ENCODE data around the gene FAM193A. TPM values are rescaled to one million over a fixed set of nuclear protein-coding genes. Genes with fewer than 3 reads are reported as not detected.

FAM193A gene
- total RNA-seq, 4 donors from 2014 or later: 16.7 to 18.9 (median 18.0) TPM

DNA sequence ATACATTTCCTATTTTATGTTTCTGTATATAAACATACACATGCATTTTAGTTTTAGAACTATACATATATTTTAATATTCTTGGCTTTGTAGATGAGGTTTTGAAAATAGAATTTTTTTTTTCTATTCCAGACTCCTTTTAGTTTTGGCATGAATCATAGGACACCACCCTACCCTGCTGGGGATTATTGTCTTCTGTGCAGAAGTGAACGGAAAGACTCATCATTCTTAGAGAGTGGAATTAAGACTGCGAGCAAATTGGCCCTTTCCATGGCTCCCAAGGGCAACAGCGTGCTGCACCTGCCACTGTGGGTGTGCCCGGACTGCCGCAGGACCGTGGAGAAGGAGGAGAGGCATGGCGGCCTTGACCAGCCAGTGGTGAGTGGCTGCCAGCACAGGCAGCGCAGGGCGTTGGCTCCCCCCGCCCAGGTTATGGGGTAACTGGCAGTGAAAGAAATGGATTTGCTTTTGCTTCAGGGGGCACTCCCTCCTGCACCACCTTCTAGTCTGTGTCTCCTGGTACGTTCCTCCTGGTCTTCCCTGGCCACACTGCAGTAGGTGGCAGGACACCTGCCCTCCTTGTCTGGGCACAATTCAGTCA is 59.6 kb downstream of the FAM193A start:
- DNase-seq (peak in 1 of 2 donors; percentile 23), ATAC-seq (no peak)
- peak overlapping the region; percentile 79 to 87 (median 87) for H3K27ac ChIP-seq
- intact Hi-C loops (cut with DNase I; ENCODE audit: low total_unique reads) (loop anchor here (2.0 kb wide), 2 partner anchors 59 to 65 kb away; partner anchors contain the start of gene FAM193A), in situ Hi-C loops (cut with MboI; ENCODE audit: low sequenced_read_pairs in 4 of 4) (no loop called here)
- no peaks in the 10 kb centered on the region for H3K27me3 ChIP-seq
- H3K36me3 ChIP-seq: no peaks in the 10 kb centered on the region
- no peak overlapping the region for H3K4me3 ChIP-seq
- TF ChIP-seq, protein P1, sequence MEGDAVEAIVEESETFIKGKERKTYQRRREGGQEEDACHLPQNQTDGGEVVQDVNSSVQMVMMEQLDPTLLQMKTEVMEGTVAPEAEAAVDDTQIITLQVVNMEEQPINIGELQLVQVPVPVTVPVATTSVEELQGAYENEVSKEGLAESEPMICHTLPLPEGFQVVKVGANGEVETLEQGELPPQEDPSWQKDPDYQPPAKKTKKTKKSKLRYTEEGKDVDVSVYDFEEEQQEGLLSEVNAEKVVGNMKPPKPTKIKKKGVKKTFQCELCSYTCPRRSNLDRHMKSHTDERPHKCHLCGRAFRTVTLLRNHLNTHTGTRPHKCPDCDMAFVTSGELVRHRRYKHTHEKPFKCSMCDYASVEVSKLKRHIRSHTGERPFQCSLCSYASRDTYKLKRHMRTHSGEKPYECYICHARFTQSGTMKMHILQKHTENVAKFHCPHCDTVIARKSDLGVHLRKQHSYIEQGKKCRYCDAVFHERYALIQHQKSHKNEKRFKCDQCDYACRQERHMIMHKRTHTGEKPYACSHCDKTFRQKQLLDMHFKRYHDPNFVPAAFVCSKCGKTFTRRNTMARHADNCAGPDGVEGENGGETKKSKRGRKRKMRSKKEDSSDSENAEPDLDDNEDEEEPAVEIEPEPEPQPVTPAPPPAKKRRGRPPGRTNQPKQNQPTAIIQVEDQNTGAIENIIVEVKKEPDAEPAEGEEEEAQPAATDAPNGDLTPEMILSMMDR (IDR thresholded peaks at IDR 0.05 in 4 of 5, conservative IDR thresholded peaks at IDR 0.05 in 1 of 5): no peak
- peaks cover 72 to 84% of the 10 kb centered on the region in 2 donors for H3K4me1 ChIP-seq
- H3K9me3 ChIP-seq: no peaks in the 10 kb centered on the region

DNA sequence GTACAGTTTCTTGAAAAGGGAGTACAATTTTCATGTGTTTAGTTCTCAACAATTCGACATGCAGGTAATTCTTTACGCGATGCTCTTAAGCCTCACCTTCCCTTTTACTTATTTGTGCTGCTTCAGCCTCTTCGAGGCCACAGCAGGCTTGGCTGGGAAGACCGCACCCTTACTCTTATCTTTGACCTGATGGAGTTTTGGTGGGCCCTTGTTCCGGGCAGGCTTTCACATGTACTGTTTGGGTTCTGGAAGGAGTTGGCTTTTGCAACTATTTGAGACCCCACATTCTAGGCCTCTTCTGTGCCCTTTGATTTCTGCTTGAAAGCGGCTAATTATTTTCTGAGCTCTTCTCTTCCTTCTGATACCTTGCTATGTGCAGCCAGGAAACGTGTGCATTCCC is 60.2 kb downstream of the FAM193A start:
- TF ChIP-seq, protein P1 (IDR thresholded peaks at IDR 0.05 in 4 of 5, conservative IDR thresholded peaks at IDR 0.05 in 1 of 5): no peak
- no peak for TF ChIP-seq POLR2A (IDR thresholded peaks at IDR 0.05)
- peak overlapping the region; percentile 79 to 87 (median 87) for H3K27ac ChIP-seq
- DNase-seq (no peak), ATAC-seq (no peak)
- no peaks in the 10 kb centered on the region for H3K9me3 ChIP-seq
- no peak overlapping the region for H3K4me3 ChIP-seq
- no peaks in the 10 kb centered on the region for H3K27me3 ChIP-seq
- peaks cover 72 to 79% of the 10 kb centered on the region in 2 donors for H3K4me1 ChIP-seq
- no peaks in the 10 kb centered on the region for H3K36me3 ChIP-seq
- intact Hi-C loops (cut with DNase I; ENCODE audit: low total_unique reads): loop anchor here (2.0 kb wide), 2 partner anchors 60 to 64 kb away; partner anchors contain the start of gene FAM193A
- in situ Hi-C loops (cut with MboI; ENCODE audit: low sequenced_read_pairs in 4 of 4): no loop called here

DNA sequence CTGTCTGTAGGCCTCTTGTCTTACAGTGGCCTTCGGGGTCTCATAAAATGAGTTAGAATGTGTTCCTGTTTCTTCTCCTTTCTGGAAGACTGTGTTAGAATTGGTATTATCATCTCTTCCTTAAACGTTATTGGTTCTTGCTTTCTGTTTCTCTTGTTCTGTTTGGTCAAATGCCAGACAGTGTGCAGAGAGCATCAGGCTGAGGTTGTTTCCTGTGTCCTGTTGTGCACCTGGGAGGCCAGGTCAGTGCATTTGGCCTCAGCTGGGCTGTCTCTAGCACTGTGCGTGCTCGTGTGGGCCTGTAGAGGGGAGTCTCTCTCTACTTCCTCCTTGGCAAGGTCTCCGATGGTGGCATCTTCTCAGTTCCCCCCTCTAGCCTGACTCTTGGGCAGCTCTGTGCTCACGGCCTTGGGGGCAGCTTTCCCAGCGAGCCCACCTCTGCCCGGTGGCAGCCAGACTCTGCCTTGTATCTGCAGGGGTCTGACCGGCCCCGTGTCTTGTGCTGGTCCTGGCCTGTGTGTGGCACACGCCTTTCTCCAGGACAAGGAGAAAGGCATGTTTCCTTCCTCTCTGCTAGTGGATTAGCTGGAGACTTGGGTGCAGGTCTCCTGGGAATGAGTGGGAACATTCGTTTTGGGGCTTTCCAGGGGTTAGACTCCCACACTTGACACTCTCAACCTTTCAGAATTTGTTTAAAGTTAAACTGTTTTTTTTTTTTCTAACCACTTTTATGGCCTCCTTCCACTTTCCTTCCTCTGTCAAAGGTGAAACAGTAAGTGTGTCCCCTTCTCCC is 62.3 kb downstream of the FAM193A start:
- Histone ChIP-seq H3K4me1 (peaks cover 53 to 58% of the 10 kb centered on the region in 2 donors), H3K27ac (peak overlapping the region; percentile 79 to 87 (median 87)), H3K36me3 (no peaks in the 10 kb centered on the region), H3K9me3 (no peaks in the 10 kb centered on the region), H3K4me3 (no peak overlapping the region), H3K27me3 (no peaks in the 10 kb centered on the region)
- intact Hi-C loops (cut with DNase I; ENCODE audit: low total_unique reads) (no loop called here), in situ Hi-C loops (cut with MboI; ENCODE audit: low sequenced_read_pairs in 4 of 4) (no loop called here)
- DNase-seq (peak in 1 of 2 donors; percentile 27), ATAC-seq (no peak)
- TF ChIP-seq, protein P1 (IDR thresholded peaks at IDR 0.05 in 4 of 5, conservative IDR thresholded peaks at IDR 0.05 in 1 of 5): no peak
- no peak for TF ChIP-seq POLR2A (IDR thresholded peaks at IDR 0.05)

DNA sequence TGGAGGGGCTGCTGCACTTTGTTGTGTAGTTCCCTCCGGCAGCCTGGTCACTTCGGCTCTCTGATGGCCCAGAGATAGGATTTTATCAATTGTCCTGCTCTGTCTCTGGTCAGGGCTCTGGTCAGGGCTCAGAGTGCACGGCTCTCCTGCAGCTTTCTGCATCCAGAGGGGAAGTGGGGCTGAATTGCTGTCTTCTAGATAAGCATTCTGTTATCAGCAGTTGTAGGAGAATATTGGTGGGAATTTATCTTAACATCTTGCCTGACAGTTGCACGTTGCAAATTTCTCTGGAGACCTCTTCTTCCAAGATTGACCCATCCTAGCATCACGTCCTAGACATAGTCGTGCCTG is 62.8 kb downstream of the FAM193A start:
- Histone ChIP-seq H3K4me3 (no peak overlapping the region), H3K4me1 (peaks cover 48 to 52% of the 10 kb centered on the region in 2 donors), H3K27ac (peak overlapping the region; percentile 79 to 87 (median 87)), H3K27me3 (no peaks in the 10 kb centered on the region), H3K9me3 (no peaks in the 10 kb centered on the region), H3K36me3 (no peaks in the 10 kb centered on the region)
- in situ Hi-C loops (cut with MboI; ENCODE audit: low sequenced_read_pairs in 4 of 4): no loop called here
- DNase-seq (no peak), ATAC-seq (no peak)
- no peak for TF ChIP-seq POLR2A (IDR thresholded peaks at IDR 0.05)
- TF ChIP-seq, protein P1 (IDR thresholded peaks at IDR 0.05 in 4 of 5, conservative IDR thresholded peaks at IDR 0.05 in 1 of 5): no peak
- intact Hi-C loops (cut with DNase I; ENCODE audit: low total_unique reads): no loop called here

Data from gastrocnemius medialis (tissue), 4 donors.